ENCODE data around the gene SERPIND1.
"Not testable (repeated sequence)": the region's sequence is repeated elsewhere in the genome, so short reads cannot be mapped to it uniquely, and the experiment has no call there.

SERPIND1 gene, protein sequence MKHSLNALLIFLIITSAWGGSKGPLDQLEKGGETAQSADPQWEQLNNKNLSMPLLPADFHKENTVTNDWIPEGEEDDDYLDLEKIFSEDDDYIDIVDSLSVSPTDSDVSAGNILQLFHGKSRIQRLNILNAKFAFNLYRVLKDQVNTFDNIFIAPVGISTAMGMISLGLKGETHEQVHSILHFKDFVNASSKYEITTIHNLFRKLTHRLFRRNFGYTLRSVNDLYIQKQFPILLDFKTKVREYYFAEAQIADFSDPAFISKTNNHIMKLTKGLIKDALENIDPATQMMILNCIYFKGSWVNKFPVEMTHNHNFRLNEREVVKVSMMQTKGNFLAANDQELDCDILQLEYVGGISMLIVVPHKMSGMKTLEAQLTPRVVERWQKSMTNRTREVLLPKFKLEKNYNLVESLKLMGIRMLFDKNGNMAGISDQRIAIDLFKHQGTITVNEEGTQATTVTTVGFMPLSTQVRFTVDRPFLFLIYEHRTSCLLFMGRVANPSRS

DNA sequence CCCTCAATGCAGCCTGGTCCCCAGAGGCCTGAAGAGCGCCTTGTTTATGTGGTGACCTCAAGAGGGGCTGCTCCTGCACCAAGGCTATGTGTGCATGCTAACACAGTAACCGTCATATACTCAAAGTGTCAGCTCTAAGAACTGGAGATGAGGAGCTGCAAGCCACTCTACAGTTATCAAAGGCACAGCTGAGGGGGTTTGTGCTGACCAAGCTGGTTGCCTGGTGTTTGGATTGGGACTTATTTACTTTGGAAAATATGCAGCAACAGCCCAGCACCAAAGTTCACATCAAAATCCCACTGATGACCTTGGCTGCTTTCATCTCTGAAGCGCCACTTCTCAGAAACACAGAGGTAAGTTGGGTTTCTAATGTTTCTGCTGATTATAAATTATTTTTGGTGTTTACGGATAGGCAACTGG, at the start of gene SERPIND1:
TSS of gene SERPIND1 (plus strand) at position 321 of the 420 bp plus-strand sequence. CDS start 5,200 bp downstream, outside the sequence.
- DNase-seq, result no peak

DNA sequence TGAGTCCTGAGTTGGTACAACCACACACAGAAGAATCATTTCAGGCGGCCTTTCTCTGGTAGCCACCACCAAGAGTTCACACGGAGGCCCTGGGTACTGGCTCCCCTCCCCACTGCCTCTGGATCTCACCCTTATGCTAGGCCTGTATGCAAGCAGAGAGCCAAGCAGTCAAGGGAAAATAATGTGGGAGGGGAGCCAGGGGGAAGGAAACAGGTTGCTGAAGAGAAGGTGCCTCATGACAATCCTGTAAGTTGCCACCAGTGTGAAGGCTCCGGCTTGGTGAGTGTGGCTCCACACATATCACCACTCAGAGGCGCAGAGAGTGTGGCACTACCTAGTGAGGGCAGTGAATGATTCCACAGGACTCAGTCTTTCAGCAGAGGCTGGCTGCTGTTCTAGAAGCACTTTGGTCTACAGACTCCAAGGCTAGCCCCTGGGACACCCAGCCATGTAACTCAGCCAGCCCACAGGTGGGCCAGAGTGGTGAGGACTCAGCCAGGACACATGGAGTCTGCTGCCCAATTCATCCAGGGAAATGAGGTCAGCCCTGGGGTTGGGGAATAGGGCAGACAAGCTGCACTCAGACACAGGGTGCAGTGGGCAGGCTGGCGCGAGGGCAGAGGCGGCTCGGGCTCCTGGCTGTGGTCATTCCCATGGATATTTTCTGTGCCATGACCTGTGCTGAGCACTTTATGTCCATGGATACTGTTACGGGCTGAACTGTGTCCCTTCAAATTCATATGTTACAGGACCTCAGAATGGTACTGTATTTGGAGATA, 49.0 kb upstream of the SERPIND1 start:
- DNase-seq, result no peak

DNA sequence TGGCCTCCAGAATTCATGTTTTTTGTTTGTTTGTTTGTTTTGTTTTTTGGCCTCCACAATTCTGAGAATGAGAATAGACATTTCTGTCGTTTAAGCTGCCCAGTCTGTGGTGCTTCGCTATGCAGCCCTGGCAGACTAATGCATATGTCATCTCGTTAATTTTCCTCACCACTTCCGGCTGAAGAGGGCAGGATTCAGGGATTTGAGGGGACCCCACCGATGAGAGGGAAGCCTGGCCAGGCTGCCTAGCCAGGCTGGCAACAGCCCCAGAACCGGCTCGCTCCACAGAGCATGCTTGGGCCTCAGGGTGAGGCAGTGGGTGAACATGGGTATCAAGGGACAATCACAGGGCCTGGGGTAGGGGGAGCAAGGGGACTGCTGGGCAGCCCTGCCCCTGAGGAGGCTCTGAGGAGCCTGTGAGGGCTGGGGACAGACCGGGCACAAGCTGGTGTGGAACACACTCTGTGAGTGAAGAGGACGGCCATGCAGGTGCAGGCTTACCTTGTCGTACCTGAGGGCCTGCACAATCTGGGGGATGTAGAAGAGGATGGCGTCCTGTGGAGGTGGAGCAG, 47.8 kb upstream of the SERPIND1 start:
- DNase-seq, result no peak

DNA sequence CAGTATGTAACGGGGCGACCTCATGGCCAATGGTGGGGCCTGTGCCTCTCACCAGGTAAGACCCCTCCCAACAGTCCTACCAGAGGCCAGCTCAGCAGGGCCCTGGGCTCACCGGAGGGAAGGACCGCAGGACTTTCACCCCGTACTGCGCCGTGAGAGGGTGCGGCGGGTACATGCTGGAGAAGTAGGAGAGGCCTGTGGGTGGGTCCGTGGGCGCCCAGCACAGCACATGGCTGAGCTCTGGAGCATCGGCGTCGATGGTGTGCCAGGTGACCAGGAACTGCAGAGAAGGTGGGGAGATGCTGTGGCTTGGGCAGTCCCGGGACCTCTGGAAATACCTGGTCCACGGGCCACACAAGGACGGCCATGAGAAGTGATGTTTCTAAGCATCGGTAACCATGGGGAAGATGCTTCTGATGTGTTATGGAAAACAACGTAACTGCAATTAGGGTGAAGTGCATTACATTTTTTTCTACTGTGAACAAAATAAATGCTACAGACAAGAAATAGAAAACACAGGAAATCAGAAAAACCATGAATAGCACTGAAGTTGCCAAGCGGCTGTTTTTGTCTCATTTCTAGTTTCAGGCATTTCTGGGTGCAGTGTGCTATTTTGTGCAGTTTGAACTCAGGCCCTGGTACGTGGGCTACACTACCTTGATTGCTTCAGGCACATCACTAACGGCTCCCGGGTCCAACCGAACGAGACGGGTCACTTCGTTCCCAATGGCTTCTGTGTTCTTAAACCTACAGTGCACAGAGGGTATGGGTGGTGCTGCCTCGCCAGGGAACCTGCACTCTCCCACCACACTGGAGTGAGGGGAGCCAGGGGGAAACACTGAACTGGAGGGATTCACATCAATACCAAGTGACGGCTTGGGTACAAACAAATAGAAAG, 46.5 kb upstream of the SERPIND1 start:
- no peak for DNase-seq

DNA sequence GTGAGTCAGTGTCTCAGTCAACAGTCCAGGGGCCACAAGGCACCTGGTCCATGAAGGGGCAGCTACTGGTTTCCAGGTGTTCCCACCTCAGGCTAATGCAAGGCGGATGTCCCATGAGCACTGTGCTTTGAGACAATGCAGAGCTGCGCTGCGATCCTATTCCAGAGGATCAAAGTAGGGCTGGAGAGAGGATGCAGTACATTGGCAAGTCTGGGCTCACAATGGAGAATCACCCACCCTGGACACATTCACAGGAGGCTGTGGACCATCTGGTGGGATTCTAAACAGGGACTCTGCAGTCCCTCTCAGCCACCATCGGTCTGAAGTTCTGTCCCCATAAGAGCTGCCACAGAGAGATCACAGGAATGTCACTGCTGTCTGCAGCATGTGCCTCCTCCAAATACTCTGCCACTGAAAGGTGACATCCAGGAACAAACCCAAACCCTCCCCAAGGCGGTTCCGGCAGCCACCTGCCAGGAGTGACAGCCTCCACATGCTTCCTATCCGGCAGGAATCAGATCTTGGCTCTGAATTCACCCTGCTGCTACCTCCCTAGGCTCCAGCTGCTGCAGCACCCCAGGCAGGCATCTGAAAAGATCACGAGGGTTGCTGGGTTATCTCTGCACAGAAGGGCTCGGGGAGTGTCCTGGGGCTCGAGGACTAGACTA, 45.3 kb upstream of the SERPIND1 start:
- DNase-seq, result no peak

DNA sequence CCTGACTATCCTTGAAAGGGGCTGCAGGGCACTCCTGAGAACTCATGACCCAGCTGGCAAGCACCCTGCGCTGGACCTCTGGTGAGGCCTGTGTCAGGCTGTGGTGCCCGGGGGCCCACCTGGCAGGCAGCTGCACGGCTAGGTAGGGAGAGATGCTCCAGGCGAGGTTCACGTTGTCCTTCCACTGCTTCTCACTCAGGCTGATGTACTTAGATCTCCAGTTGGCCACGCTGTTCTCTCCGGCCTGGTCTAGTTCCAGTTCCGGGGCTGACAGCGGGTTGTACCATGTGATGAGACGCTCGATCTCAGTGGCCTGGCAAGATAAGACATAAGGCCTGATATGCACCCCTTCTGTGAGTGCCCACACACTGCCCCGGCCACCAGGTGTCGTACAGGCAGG, 44.7 kb upstream of the SERPIND1 start:
- no peak for DNase-seq

DNA sequence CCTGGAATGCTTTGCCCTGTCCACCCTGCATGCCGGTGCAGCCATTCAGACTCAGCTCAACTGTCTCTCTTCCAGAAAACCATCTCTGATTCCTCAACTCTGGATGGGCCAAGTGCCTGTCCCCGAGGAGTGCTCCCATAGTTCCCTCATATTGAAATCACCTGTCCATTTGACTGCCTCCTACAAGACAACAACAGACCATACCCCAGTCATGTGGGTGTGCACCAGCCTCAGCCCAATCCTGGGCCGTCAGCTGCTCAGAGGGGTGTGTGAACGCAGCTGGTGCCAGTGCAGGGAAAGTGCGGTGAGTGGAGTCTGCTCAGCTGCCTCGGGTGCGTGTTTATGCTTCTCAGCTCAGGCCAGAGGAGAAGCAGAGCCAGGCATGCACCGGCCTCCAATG, 41.5 kb upstream of the SERPIND1 start:
- DNase-seq, result not testable (repeated sequence)

DNA sequence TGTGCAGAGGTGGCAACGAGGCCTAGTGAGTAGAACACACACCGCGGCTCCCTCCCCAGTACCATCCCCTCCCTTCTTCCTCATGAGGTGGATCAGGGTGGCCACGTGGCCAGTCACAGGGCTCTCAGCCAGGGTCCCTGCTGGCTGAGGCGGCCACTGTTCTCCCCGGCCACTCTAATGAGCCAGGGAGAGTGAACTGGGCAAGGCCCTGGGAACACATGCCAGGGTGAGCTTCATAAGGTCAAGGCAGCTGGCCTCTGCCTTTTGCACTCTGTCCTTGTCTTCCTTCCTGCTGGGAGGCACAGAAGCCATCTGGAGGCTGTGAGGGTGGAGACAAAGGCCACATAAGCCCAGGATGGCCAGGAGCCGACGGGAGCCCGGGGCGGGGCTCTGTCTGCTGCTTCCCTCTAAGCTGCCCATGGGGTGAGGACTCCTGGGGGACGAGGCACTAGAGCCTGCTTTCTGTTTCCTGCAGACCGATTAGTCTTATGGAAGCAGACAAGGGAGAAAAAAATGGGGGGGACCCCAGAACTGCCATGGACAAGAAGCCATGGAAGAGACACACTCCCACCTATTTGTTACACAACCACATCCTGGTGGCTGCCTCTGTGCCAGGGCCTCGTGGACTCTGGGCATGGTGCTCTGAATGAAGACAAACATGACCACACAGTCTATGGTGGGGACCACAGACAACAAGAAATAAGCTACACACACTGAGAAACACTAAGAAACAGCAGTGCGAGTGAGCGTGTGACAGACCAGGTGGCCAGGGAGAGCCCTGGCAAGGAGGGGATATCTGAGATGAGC, 38.4 kb upstream of the SERPIND1 start:
- DNase-seq, result not testable (repeated sequence)

DNA sequence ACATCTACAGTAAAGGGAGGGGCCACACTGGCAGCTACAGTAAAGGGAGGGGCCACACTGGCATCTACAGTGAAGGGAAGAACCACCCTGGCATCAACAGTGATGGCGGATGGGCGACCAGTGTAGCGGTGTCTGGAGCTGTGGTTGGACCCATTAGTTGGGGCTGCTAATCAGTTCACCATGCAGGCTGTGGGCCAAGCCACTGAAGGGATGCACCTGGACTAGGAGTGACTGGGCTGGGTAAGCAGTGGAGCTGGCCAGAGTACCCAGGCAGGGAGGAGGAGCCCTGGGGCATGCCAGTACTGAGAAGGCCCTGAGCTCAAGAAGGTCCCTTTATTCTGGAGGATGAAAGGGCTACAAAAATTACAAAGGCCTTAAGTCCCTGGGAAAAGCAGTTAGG, 37.0 kb upstream of the SERPIND1 start:
- DNase-seq, result not testable (repeated sequence)

DNA sequence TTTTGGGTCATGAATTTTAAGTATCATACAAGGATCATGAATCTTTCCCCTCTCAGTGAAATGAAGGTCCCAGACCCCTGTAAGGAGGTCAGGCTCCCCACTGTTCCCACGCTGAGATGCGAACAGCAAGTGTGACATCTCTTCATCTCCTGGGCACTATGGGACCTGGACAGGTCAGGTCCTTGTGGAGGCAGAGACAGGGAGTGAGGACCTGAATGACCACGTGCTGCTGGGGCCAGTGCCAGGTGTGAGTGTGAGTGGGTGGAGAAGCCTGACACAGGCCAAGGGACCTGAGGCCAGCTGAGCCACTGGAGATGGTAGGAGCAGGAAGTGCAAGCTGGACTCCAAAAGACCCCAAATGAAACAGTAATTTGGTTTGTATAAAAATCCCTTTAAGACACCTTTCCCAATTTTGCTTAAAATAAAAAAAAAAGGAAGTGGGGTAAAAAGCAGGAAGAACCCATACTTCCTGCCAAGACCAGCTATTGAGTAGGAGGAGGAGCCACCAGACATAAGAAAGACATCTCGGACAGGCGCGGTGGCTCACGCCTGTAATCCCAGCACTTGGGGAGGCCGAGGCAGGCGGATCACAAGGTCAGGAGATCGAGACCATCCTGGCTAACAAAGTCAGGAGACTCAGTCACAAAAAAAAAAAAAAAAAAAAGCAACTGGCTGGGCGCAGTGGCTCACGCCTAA, 35.4 kb upstream of the SERPIND1 start:
- DNase-seq, result no peak

DNA sequence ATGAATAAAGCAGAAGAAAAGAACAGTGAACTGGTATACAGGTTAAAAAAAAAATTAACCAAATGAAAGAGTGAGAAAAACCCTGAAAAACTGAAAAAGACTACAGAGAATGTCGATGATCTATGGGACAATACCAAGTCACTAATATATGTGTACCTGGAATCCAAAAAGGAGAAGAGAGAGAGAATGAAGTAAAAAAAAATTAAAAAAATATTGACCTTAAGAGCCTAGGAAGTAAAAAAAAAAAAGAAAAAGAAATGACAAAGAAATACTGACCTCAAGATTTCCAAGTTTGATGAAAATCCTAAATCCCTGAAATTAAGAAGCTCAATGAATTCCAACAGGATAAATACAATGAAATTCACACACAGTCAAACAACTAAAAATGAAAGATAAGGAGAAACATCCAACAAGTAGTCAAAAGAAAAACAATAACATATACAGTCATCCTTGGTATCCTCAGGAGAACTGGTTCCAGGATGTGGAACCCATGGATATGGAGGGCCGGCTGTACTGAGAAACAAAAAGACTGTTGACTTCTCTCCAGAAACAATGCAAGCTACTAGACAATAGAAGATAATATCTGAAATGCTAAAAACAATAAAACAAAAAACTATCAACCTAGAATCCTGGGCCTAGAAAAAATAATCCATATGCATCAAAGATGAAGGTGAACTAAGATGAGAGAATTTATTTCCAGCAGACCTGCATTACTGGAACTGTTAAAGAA, 33.5 kb upstream of the SERPIND1 start:
- no peak for DNase-seq

DNA sequence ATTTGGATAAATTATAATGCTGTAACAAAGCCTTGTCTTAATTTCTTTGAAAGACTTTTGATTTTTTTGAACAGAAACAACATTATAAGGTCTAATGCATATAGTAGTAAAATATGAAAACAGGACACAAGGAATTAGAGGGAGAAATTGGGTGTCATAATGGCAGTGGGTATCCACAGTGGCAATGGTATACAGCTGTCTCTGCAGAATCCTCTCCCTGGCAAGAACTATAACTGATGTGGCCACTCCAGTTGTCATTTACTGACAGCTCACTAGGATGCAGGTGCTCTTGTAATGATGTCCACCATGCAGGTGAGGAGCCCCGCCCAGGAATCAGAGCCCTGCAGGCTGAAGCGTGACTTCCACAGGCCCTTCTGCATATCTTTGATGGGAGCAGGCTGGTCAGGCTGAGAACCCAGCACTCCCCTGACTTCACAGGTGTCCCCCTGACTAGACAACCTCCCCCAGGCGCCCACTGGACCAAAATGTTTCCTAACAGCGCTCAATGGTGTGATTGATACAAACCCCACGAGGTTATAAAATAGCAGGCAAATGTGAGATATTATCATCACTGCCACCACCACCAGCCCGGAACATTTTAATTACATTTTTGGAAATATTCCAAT, 32.8 kb upstream of the SERPIND1 start:
- no peak for DNase-seq

DNA sequence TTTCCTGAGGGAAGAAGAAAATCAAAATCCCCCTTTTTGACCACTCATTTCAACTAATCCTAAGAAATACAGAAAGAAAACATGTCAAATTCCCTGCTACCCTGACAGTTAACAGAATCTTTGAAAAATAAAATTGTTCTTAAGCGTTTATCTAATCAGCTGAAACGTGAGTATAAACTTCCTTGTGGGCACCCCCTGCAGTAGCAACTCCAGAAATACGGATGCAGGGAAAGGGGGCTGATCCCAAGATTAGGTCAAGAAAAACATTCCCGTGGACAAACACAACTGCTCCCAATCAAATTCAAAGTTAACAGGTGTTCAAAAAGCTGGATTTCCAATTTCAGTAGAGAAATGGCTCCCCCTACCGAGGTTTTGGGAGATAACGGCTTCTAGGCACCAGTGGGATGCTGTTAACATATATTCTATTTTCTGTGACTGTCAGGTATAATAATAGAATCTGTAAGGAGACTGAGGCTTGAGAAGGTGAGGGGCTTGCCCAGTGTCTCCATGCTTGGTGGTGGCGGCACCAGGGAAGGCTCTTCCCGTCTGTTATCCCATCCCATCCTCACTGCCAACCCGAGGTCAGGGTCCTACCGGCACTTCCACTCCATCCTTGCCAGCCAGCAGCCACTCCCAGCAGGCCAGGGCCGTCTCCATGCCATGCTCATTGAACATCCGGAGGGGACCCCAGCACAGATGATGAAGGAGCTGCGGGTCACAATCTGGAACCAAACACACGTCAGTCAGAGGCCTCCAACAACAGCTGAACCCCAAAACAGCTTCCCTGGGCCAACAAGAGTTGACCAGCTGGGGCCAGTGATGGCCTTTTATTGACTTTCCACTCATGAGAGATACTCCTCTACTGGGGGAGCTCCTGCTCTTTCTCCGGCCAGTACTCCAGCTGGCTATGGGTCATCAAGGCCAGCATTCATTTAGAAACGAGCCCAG, 32.0 kb upstream of the SERPIND1 start:
- peak in 1 of 2 experiments; percentile 33 for DNase-seq

DNA sequence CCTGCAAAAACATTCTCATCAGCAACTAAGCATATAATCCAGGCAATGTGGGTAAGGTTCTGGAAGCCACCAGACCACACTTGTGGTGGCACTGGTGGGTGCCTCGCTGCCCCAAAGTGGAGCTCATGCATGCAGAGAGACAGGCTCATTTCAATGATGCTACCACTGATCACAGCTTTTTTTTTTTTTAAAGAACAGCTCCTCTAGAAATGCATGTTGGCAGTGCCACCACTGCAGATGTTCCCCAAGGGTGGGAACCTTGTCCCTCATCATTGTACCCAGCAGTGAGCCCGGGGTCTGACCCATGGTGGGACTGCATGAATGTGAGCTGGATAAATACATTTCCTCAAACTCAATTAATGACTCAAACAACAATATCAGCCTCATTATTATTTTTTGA, 31.1 kb upstream of the SERPIND1 start:
- DNase-seq, result no peak

DNA sequence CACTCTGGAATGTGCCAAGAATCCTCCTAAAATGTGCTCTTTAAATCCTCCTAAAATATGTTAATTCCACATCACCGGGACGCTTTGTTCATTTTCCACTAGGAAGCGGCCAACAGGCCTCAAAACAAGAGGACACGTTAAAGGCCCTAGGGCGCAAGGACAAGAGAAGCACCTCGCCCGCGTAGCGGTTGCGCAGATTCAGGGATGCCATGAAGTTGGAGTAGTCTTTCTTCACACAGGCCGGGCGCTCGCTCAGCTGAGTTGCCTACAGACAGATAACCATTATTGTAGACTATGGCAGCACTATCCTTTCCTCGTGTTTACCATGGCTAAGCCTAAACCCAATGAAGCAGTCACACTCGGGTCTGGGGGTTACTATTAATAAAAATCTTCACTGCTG, 29.5 kb upstream of the SERPIND1 start:
- no peak for DNase-seq

DNA sequence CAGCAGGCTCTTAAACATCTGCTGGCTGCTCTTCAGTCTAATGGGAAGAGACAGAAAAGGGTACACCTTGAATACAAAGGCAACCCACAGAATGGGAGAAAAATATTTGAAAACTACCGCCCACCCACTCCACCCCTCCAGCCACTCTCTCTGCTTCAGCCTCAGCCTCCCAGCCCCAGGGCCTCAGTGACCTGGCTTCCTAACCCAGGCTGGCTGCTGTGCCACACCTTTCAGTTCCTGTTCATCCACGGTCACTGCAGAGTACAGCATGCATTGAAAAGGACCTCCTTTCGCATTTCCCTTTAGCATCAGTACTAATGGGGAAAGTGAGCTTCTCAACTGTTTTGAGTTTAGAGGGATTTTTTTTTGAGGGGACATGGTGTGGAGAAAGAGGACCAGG, 28.8 kb upstream of the SERPIND1 start:
- no peak for DNase-seq

DNA sequence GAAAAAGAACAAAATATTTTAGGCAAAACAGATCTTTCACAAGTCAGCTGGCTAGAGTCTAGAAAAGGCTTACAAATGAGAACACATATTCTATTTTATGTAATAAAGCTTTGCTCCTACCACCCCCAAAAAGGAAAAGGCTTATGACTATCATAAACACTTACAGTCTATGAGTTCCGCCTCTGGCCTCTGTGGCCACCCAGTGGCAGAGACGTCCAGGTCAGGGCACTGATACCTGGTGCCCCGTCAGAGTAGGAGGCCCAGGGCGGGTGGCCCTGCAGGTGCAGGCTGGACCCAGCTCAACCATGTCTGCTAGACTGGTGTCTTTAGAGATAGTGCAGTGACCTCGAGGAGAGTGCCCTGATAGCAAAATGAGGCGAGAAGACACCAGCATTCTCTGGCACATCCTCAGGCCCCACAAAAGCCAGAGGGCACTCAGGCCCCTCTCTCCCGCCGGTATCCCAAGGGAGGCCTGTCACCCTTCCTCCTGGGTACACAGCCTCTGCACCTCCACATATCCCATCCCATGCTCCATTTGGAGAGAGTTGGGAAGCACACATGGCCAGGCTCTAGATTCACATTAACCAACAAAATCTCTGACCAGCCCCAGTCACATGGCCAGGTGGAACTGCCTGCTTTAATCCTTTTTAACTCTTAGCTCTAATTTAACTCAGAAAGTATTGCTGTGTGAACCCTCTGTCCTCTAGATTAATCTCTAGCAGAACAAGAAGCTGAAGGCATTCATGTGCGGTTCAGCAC, 27.3 kb upstream of the SERPIND1 start:
- no peak for DNase-seq

All from SW 1271 (cell line).